Measurements from ENCODE around the gene GLIS1.

Gene GLIS1

DNA sequence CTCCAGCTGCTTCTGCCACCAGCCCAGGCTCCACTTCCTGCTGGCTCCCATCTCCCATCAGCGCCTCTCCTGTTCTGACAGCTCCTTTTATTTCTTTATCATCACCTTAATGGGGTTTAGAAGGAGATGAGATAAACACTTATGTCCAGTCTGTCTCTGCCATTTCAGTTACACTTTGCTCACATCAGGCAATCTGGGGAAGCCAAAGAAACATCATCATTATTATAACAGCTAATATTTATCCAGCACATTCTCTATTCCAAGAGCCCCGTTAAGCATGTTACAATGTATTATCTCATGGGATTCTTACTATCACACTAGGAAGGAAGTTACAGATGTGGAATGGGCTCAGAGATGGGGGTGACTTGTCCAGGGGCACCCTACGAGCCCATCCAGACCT lies 248.6 kb downstream of the GLIS1 start:
- Mint-ChIP-seq H3K27ac (ENCODE audit: low read depth) (no peak overlapping the region), H3K4me1 (no peaks in the 10 kb centered on the region), H3K36me3 (ENCODE audit: insufficient read depth) (peaks cover 2% of the 10 kb centered on the region), H3K27me3 (peaks cover 12% of the 10 kb centered on the region), H3K4me3 (no peak overlapping the region), H3K9me3 (no peaks in the 10 kb centered on the region)
- ATAC-seq (replicated peaks; ENCODE audit: extremely low read depth, poor library complexity, severe bottlenecking) (no peak), DNase-seq (ENCODE audit: low spot score in 2 of 2) (no peak)

DNA sequence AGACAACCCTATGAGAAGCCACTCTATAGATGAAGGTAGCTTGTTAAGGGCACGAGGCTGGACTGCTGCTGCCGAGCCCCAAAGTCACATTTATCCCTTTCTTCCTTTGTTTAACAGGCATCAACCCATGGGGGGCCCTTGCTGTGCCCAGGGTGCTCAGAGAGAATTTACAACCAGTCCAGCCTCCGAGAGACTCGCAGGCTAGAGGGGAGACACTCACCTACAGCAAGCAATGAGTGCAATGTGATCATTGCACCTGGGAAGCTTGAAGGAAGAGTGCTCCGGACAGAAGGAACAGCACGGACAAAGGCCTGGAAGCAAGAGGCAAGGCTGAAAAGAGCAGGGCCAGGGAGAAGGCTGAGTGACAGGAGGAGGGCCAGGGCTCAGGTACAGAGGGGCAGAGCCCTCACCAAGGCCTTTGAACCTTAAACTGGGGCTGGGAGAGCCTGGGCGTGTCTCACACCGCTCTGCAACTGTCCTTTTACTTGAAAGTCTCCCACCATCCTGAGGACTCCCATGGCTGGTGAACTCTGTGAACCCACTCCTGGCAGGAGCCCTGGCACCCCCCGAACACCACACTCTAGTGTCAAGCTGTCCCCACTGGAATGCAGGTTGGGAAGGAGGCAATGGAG lies 252.5 kb downstream of the GLIS1 start:
- DNase-seq (ENCODE audit: low spot score in 2 of 2): no peak
- no peak overlapping the region for H3K27ac Mint-ChIP-seq (ENCODE audit: low read depth)
- no peak overlapping the region for H3K4me3 Mint-ChIP-seq
- H3K9me3 Mint-ChIP-seq: no peaks in the 10 kb centered on the region
- no peak for ATAC-seq (replicated peaks; ENCODE audit: extremely low read depth, poor library complexity, severe bottlenecking)
- H3K27me3 Mint-ChIP-seq: peaks cover 26% of the 10 kb centered on the region
- H3K4me1 Mint-ChIP-seq: no peaks in the 10 kb centered on the region
- peaks cover 2% of the 10 kb centered on the region for H3K36me3 Mint-ChIP-seq (ENCODE audit: insufficient read depth)

DNA sequence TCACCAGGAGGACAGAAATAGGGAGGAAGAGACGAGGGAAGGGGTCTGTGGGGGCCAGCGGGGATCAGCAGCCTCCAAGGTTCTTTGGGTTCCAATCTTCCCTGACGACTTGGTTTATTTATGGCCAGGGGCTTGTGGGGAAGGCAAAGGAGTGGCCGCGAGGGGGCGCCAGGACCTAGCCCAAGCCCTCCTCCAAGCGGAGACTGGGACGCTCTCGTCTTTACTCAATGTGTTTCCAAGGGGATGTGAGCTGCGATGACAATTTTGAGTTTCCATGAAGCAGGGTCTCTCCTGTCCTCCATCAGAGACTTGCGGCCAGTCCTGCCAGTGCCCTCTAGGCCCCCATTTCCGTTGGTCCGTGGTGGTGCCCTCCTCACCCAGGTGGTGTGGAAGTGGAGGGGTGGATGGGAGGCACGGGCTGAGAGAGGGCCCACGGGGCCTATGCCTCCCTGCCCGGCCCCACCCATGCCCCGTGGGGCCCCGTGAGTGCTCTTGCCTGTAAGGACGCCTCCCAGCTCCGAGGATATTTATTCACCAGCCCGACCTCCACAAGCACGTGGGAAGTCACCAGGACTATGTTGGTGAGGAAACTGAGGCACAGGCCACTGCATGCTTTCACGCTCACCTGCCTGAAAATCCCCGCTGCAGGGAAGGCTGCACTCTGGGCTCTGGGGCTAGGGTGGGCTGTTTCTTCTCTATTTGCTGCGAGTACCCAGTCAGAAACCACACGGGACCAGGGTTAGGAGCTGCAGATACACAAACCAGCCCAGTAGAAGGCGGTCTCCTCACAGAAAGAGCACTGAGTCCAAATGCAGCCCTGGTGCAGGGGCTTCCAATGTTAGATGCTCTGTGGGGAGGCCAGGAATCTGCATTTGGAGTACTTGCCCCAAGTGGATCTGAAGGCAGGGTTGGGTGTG lies 253.2 kb downstream of the GLIS1 start:
- DNase-seq (ENCODE audit: low spot score in 2 of 2) (peak; percentile 58 to 59), ATAC-seq (replicated peaks; ENCODE audit: extremely low read depth, poor library complexity, severe bottlenecking) (peak; percentile 58)
- Mint-ChIP-seq H3K27me3 (peaks cover 23% of the 10 kb centered on the region), H3K36me3 (ENCODE audit: insufficient read depth) (peaks cover 2% of the 10 kb centered on the region), H3K27ac (ENCODE audit: low read depth) (no peak overlapping the region), H3K4me1 (no peaks in the 10 kb centered on the region), H3K4me3 (no peak overlapping the region), H3K9me3 (no peaks in the 10 kb centered on the region)

DNA sequence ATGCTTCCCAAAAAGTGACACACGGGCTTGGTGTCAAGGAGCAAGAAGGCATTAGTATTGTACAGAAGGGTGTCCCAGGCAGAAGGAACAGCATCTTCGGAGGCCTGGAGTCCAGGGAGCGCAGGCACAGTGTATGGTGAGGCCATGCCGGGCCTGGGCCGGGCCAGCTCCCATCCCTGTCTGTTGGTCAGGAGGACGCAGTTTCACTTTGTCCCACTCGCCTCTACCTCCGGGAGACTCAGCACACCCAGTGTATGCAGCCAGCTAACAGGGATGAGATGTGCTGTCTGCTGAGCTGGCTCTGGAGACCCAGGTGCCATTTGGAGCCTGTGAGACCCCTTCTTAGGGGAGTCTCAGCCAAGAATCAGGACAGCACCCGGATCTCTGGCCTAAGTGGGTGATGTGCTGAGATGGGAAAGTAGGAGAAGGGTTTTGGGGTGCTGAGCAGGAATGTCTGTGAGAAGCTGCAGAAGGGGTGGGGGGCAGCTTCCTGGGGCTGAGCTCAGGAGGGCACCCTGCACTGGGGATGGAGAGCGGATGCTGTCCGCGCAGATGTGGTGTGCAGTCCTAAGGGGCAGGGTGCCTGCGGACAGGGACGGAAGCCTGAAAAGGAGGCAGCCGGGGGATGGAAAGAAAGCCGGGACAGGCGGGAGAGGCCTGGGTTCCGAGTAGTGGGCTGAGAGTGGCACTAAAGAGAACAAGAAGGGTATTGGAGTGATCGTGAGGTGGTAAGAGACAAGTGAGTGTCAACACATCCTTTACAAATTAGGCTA lies 254.1 kb downstream of the GLIS1 start:
- DNase-seq (ENCODE audit: low spot score in 2 of 2): no peak
- Mint-ChIP-seq H3K9me3 (no peaks in the 10 kb centered on the region), H3K36me3 (ENCODE audit: insufficient read depth) (peaks cover 2% of the 10 kb centered on the region), H3K4me3 (no peak overlapping the region), H3K27ac (ENCODE audit: low read depth) (no peak overlapping the region), H3K27me3 (peaks cover 15% of the 10 kb centered on the region), H3K4me1 (no peaks in the 10 kb centered on the region)
- ATAC-seq (replicated peaks; ENCODE audit: extremely low read depth, poor library complexity, severe bottlenecking): no peak

DNA sequence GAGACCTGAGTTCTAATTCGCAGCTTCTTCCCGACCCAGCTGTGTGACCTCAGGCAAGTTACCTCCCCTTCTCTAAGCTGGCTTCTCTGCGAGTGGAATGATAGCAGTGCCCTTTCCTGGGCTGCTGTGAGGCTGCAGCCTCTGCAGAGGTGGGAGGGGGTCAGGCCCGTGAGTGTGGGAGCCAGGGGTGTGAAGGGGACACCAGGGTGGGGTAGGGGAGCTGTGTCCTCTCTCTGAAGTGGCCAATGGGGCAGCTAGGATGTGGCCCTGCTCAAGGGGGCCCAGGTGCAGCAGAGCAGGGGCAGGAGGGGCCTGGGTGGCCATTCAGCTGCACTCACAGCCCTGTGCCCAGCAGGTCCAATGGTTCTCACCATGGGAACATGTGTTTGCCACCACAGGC lies 255.3 kb downstream of the GLIS1 start:
- H3K36me3 Mint-ChIP-seq (ENCODE audit: insufficient read depth): no peaks in the 10 kb centered on the region
- H3K27me3 Mint-ChIP-seq: peaks cover 14% of the 10 kb centered on the region
- ATAC-seq (replicated peaks; ENCODE audit: extremely low read depth, poor library complexity, severe bottlenecking) (no peak), DNase-seq (ENCODE audit: low spot score in 2 of 2) (no peak)
- no peaks in the 10 kb centered on the region for H3K4me1 Mint-ChIP-seq
- H3K27ac Mint-ChIP-seq (ENCODE audit: low read depth): no peak overlapping the region
- H3K9me3 Mint-ChIP-seq: no peaks in the 10 kb centered on the region
- H3K4me3 Mint-ChIP-seq: no peak overlapping the region

DNA sequence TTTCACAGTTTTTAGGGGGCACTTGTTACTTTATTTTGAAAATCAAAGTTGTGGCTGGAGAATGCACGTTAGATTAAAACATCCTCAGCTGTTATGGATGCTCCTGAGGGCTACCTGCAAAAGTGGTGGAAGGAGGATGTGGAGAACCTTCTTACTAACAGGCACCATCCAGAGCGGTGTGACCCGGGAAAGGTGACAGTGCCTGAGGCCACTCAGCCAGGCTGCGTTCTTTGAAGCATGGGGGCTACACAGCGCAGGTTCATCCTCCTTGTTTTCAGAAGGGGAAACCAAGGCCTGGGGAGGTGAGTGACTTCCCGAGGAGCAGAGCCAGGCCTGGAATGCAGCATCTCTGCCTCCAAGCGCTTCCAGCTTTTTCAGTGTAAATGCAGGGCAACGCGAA lies 255.8 kb downstream of the GLIS1 start:
- DNase-seq (ENCODE audit: low spot score in 2 of 2) (no peak), ATAC-seq (replicated peaks; ENCODE audit: extremely low read depth, poor library complexity, severe bottlenecking) (no peak)
- Mint-ChIP-seq H3K27ac (ENCODE audit: low read depth) (no peak overlapping the region), H3K36me3 (ENCODE audit: insufficient read depth) (no peaks in the 10 kb centered on the region), H3K9me3 (no peaks in the 10 kb centered on the region), H3K4me1 (no peaks in the 10 kb centered on the region), H3K27me3 (peaks cover 14% of the 10 kb centered on the region), H3K4me3 (no peak overlapping the region)

- no peaks in the 10 kb centered on the region for H3K4me1 Mint-ChIP-seq
- peaks cover 19% of the 10 kb centered on the region for H3K27me3 Mint-ChIP-seq
- no peak overlapping the region for H3K27ac Mint-ChIP-seq (ENCODE audit: low read depth)
- no peaks in the 10 kb centered on the region for H3K9me3 Mint-ChIP-seq
- no peak for DNase-seq (ENCODE audit: low spot score in 2 of 2)
- H3K4me3 Mint-ChIP-seq: no peak overlapping the region
- no peaks in the 10 kb centered on the region for H3K36me3 Mint-ChIP-seq (ENCODE audit: insufficient read depth)
- no peak for ATAC-seq (replicated peaks; ENCODE audit: extremely low read depth, poor library complexity, severe bottlenecking)
These were observed 256.4 kb downstream of the GLIS1 start for GRCh38 chr1:53482441-53483153.

DNA sequence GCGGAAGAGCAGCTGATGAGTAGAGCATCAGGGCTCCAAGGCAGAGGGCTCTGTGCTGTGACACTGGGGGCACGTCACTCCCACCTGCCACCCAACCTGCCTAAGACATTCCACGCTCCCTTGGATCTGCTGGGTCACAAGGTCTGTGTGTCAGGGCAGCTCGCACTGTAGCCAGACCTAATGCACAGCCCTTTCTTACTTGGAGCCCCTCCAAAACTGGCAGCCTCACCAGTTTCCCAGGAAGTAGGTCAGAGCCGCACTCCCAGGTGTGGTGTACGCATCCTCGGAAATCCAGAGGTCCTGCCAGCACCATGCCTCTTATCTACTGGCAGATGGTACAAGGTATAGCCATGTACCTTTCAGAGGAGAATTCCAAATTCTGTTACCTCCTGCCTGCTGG lies 257.5 kb downstream of the GLIS1 start:
- Mint-ChIP-seq H3K36me3 (ENCODE audit: insufficient read depth) (no peaks in the 10 kb centered on the region), H3K4me1 (no peaks in the 10 kb centered on the region), H3K27me3 (peaks cover 21% of the 10 kb centered on the region), H3K9me3 (no peaks in the 10 kb centered on the region), H3K27ac (ENCODE audit: low read depth) (no peak overlapping the region), H3K4me3 (no peak overlapping the region)
- DNase-seq (ENCODE audit: low spot score in 2 of 2) (no peak), ATAC-seq (replicated peaks; ENCODE audit: extremely low read depth, poor library complexity, severe bottlenecking) (no peak)

DNA sequence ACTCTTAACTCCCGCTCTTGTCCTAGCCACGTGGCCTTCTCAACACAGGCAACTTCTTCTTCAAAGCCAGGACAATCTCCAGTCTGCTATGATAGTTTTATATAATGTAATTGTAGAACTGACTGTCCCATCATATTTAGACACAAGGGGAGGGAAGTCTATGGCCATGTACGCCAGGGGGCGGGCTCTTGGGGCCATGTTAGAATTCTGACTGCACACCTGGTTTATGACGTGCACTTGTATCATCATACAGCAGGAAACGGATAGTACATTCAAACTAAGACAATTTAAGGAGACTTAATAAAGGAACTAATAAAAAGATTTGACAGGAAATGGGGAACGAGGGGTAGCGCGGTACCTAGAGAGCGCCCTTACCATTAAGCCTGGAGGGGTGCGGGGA lies 258.3 kb downstream of the GLIS1 start:
- Mint-ChIP-seq H3K27ac (ENCODE audit: low read depth) (no peak overlapping the region), H3K9me3 (no peaks in the 10 kb centered on the region)

GRCh38 chr1:53478502-53478818 lies 260.5 kb downstream of the GLIS1 start:
- no peak for DNase-seq (ENCODE audit: low spot score in 2 of 2)
- H3K27ac Mint-ChIP-seq (ENCODE audit: low read depth): no peak overlapping the region

More for the DNA sequence above, 258.3 kb downstream of the GLIS1 start:
- Mint-ChIP-seq H3K27me3 (peaks cover 21% of the 10 kb centered on the region), H3K4me1 (no peaks in the 10 kb centered on the region), H3K36me3 (ENCODE audit: insufficient read depth) (no peaks in the 10 kb centered on the region), H3K4me3 (no peak overlapping the region)
- no peak for ATAC-seq (replicated peaks; ENCODE audit: extremely low read depth, poor library complexity, severe bottlenecking)
- DNase-seq (ENCODE audit: low spot score in 2 of 2): no peak

DNA sequence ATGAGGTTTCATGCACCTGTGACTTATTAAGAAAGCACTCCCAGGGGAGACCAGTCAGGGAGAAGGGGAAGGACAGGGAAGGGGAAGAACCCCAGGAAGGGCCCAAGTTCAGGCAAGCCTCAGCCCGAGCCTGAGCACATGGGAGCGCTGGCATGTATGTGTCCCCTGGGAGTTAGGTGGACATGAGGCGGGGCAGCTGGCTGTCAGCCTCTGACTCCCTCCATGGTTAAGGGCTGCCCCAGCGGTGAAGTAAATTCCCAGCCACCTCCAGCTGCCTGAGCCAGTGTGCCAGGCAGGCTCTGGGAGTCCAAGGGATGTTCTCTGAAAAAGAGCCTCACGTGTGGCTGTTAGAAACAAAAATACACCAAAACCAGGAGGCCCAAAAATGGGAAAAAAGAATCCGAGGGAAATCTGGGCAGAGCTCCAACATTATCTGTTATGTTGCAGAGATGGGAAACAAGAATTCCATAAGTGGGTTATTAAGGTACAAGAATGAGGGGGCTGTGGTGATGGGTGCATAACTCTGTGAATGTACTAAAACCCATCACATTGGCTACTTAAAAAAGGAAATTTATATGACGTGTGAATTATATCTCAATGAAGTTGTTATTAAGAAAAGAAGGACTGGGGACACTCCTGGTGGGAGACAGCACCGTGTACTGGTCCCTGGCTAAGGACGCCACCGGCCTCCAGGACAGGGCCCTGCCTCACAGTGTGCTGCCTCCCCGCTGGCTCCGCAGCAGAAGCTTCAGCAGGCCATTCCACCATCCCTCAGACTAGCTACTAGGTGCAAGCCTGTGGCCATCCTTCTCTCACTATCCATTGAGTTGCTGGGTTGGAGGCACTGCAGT lies 261.1 kb downstream of the GLIS1 start:
- H3K27me3 Mint-ChIP-seq: peaks cover 19% of the 10 kb centered on the region
- no peak overlapping the region for H3K27ac Mint-ChIP-seq (ENCODE audit: low read depth)
- DNase-seq (ENCODE audit: low spot score in 2 of 2) (no peak), ATAC-seq (replicated peaks; ENCODE audit: extremely low read depth, poor library complexity, severe bottlenecking) (no peak)
- no peak overlapping the region for H3K4me3 Mint-ChIP-seq
- no peaks in the 10 kb centered on the region for H3K4me1 Mint-ChIP-seq
- no peaks in the 10 kb centered on the region for H3K36me3 Mint-ChIP-seq (ENCODE audit: insufficient read depth)
- no peaks in the 10 kb centered on the region for H3K9me3 Mint-ChIP-seq

More at GRCh38 chr1:53478502-53478818, 260.5 kb downstream of the GLIS1 start:
- H3K4me3 Mint-ChIP-seq: no peak overlapping the region
- H3K4me1 Mint-ChIP-seq: no peaks in the 10 kb centered on the region
- ATAC-seq (replicated peaks; ENCODE audit: extremely low read depth, poor library complexity, severe bottlenecking): no peak
- H3K36me3 Mint-ChIP-seq (ENCODE audit: insufficient read depth): no peaks in the 10 kb centered on the region
- H3K27me3 Mint-ChIP-seq: peaks cover 21% of the 10 kb centered on the region
- H3K9me3 Mint-ChIP-seq: no peaks in the 10 kb centered on the region

DNA sequence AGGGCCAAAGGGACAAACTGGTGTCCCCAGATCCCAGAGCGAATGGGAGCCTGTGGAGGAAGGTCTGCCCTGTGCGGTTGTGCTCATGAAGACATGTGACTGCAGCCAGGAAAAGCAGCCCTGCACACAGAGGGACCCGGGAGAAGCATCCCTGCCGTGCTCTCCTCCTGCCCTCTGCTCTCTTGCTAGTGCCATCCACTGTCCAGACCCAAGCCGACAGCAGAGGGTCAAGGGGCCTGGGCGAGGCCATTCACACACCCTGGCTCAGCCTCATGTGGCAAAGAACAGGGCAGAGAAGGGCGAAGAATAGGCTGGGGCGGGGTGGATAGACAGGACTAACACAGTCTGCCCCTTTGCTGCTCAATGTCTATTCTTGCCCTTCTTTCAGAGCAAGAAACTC lies 262.4 kb downstream of the GLIS1 start:
- Mint-ChIP-seq H3K9me3 (no peaks in the 10 kb centered on the region), H3K4me1 (no peaks in the 10 kb centered on the region), H3K36me3 (ENCODE audit: insufficient read depth) (no peaks in the 10 kb centered on the region), H3K4me3 (no peak overlapping the region), H3K27ac (ENCODE audit: low read depth) (no peak overlapping the region), H3K27me3 (peaks cover 7% of the 10 kb centered on the region)
- no peak for DNase-seq (ENCODE audit: low spot score in 2 of 2)
- no peak for ATAC-seq (replicated peaks; ENCODE audit: extremely low read depth, poor library complexity, severe bottlenecking)

Measured in central memory CD8-positive, alpha-beta T cell (primary cell).